Breast epithelium (tissue), 3 donors: ENCODE results near the gene BCL3.

Experiments
- POLR2A ChIP-seq: fragments of 450-650 bp; IDR thresholded peaks from one replicate; pipeline ENCODE4 v1.6.1; 2016; ENCODE audit warnings: antibody characterized with exemption, mild to moderate bottlenecking, moderate library complexity
- POLR2AphosphoS5 ChIP-seq, 3 donors: sonication (generic); formaldehyde crosslinking; IDR thresholded peaks; one replicate each; pipeline ENCODE4 v1.6.1; 2017; ENCODE audit warnings: antibody characterized with exemption in 3 of 3
- TF ChIP-seq, protein P1 (sequence below), 3 donors: fragments of 450-650 bp; IDR thresholded peaks; one replicate each; pipeline ENCODE4 v1.5.1; 2016 to 2017; ENCODE audit warnings: antibody characterized with exemption in 3 of 3, mild to moderate bottlenecking in 3 of 3, moderate library complexity in 3 of 3

GRCh38 chr19:44719262-44719701, 29.2 kb upstream of the BCL3 start:
- TF ChIP-seq, protein P1, sequence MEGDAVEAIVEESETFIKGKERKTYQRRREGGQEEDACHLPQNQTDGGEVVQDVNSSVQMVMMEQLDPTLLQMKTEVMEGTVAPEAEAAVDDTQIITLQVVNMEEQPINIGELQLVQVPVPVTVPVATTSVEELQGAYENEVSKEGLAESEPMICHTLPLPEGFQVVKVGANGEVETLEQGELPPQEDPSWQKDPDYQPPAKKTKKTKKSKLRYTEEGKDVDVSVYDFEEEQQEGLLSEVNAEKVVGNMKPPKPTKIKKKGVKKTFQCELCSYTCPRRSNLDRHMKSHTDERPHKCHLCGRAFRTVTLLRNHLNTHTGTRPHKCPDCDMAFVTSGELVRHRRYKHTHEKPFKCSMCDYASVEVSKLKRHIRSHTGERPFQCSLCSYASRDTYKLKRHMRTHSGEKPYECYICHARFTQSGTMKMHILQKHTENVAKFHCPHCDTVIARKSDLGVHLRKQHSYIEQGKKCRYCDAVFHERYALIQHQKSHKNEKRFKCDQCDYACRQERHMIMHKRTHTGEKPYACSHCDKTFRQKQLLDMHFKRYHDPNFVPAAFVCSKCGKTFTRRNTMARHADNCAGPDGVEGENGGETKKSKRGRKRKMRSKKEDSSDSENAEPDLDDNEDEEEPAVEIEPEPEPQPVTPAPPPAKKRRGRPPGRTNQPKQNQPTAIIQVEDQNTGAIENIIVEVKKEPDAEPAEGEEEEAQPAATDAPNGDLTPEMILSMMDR (IDR thresholded peaks at IDR 0.05): no peak
- TF ChIP-seq POLR2A (no peak), POLR2AphosphoS5 (IDR thresholded peaks at IDR 0.05) (no peak)
